Heart left ventricle (tissue), 16 donors: ENCODE measurements around the gene KIAA1217. TPM values are rescaled to one million over a fixed set of nuclear protein-coding genes. Genes with fewer than 3 reads are reported as not detected.
"Not testable (repeated sequence)": the region's sequence is repeated elsewhere in the genome, so short reads cannot be mapped to it uniquely, and the experiment has no call there.

Experiments used
- ATAC-seq, 4 donors: fragments of 200-7000 bp; cut with Tn5 transposase; one replicate each; pipeline ENCODE4 v1.9.1; 2020 to 2022; ENCODE audit warnings: moderate library complexity in 4 of 4, mild to moderate bottlenecking in 3 of 4, moderate number of reproducible peaks in 1 of 4
- DNase-seq, 5 donors: peaks; one replicate each; pipeline ENCODE4 v3.0.0-alpha.2; 2020
- H3K27ac ChIP-seq, 12 donors: fragments of 200-600 bp; sonication (generic) in 4 of 12; one replicate each; pipeline versions ENCODE4 v1.5.0 to v1.8.0; 2016 to 2022; ENCODE audit warnings: mild to moderate bottlenecking in 2 of 12
- H3K27me3 ChIP-seq, 9 donors: fragments of 200-600 bp; sonication (generic) in 2 of 9; one replicate each; pipeline versions ENCODE4 v1.5.1 to v1.8.0; 2016 to 2022; ENCODE audit warnings: mild to moderate bottlenecking in 3 of 9
- H3K36me3 ChIP-seq, 9 donors: fragments of 200-600 bp; sonication (generic) in 2 of 9; one replicate each; pipeline versions ENCODE4 v1.5.0 to v1.8.0; 2018 to 2022; ENCODE audit warnings: mild to moderate bottlenecking in 2 of 9
- H3K4me1 ChIP-seq, 12 donors: fragments of 200-600 bp; sonication (generic) in 4 of 12; one replicate each; pipeline versions ENCODE4 v1.5.0 to v1.8.0; 2016 to 2022; ENCODE audit warnings: mild to moderate bottlenecking in 3 of 12
- H3K4me3 ChIP-seq, 12 donors: fragments of 200-600 bp; sonication (generic) in 4 of 12; one replicate each; pipeline versions ENCODE4 v1.5.0 to v1.8.0; 2017 to 2022; ENCODE audit warnings: mild to moderate bottlenecking in 9 of 12, moderate library complexity in 4 of 12
- H3K9me3 ChIP-seq, 12 donors: fragments of 200-600 bp; sonication (generic) in 4 of 12; one replicate each; pipeline versions ENCODE4 v1.5.0 to v1.8.0; 2016 to 2022; ENCODE audit warnings: mild to moderate bottlenecking in 1 of 12
- CTCF ChIP-seq, 12 donors: fragments of 200-600 bp; sonication (generic) in 4 of 12; IDR thresholded peaks; one replicate each; pipeline versions ENCODE4 v1.5.0 to v1.8.0; 2018 to 2022; ENCODE audit warnings: antibody characterized with exemption in 12 of 12, mild to moderate bottlenecking in 5 of 12
- POLR2A ChIP-seq, 2 donors: fragments of 450-650 bp; IDR thresholded peaks; one replicate each; pipeline ENCODE4 v1.6.1; 2017; ENCODE audit warnings: antibody characterized with exemption in 2 of 2, mild to moderate bottlenecking in 2 of 2, moderate library complexity in 2 of 2
- WGBS, 4 donors: extraction: QIAGEN DNeasy Blood & Tissue Kit in 2 of 4; methylation state at CpG; one replicate each; pipeline versions ENCODE4 v1.1.5 to v1.1.7; 2013 to 2018; 5-methylcytosine and 5-hydroxymethylcytosine counted together
- intact Hi-C, 10 donors: fragments of 100-400 bp; cut with DNase I; formaldehyde crosslinking; loops; one replicate each; pipeline versions ENCODE4 v1.11.1 to v1.14.2; 2022
- polyA plus RNA-seq, 2 donors: library from polyadenylated mRNA; stranded (reverse); fragments of 200-250 nt; gene quantifications; one replicate each; pipeline ENCODE4 v1.2.3, GENCODE V29; 2013
- total RNA-seq, 9 donors: library from RNA; depleted of rRNA in 2 of 9; stranded (reverse); fragments of >200 nt in 2 of 9; fragmentation: NEBNext Ultra II Directional in 3 of 9; extraction: Animal tissue kit (Norgen Biotek cat#: 25700) in 3 of 9; gene quantifications; one replicate each; pipeline versions ENCODE4 v1.1.0 to v1.2.4, GENCODE V29; 2016 to 2023
- donor health status: ischemic (EF 13 %, LVEDD 7.1; RV severe dilation, severe dysfunction).
- donor health status: healthy with polysubstance abuse.
- donor health status: DM: no; HTN: yes; CAD: no.
- donor health status: DM: no; HTN: no; CAD: no.
- donor health status: ischemic (EF 25% LVEDD 6.9; RV normal size, moderate dysfunction).
- donor health status: ischemic (EF 25% LVEDD 5.7; RV mildly dilated, moderate dysfunction).
- donor health status: healthy.
- donor health status: DM: yes; HTN: yes; CAD: no.
- donor health status: ischemic (EF 35%, LVEDD 5.7; RV mildly dilated, moderate dysfunction).
- donor health status: nonischemic (EF 11% LVEDD 7.7; RV severe dilation, severe dysfunction).
- donor health status: DM: yes; HTN: yes; CAD: no.
- donor health status: PGD.
- donor health status: ischemic (EF 29% LVEDD 5.4; RV normal size, mild dysfunction).
- donor health status: nonischemic (EF 23%, LVEDD 6.1; RV moderate dilation, normal function).

Gene KIAA1217
- total and polyA plus RNA-seq, 11 donors: 12.7 to 66.7 (median 33.5) TPM

GRCh38 chr10:24480447-24480846 lies 271.5 kb downstream of the KIAA1217 start:
- no peak for TF ChIP-seq POLR2A (IDR thresholded peaks at IDR 0.05)
- Histone ChIP-seq H3K36me3 (peaks cover 0 to 24% (median 0%) of the 10 kb centered on the region in 9 donors), H3K27me3 (no peaks in the 10 kb centered on the region), H3K27ac (no peak overlapping the region), H3K4me3 (no peak overlapping the region), H3K9me3 (peaks cover 0 to 7% (median 0%) of the 10 kb centered on the region in 12 donors), H3K4me1 (peaks cover 0 to 18% (median 5%) of the 10 kb centered on the region in 12 donors)
- 90 to 99% (median 93%) methylated on average over 3 of the region's 3 CpGs for WGBS, 4 donors
- ATAC-seq (no peak), DNase-seq (no peak)
- intact Hi-C loops: no loop called here

DNA sequence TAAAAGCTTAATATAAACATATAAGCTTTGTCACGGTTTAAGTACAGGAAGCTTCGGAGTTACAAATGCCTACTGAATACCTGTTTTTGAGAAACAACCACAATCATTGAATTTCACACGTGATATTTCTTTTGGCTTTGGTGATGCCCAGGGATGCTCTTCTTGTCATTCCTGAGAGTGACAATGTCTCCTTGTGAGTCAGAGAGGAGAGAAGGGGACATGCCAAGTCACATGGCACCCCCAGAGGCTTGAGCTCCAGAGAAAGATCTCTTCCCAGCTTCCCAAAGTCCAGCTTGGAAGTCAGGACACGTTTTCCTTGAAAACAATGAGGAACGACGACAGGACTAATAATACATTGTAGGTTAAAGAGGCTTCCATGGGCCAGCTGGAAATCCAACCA lies 272.3 kb downstream of the KIAA1217 start:
- intact Hi-C loops: no loop called here
- Histone ChIP-seq H3K9me3 (no peaks in the 10 kb centered on the region), H3K4me1 (peaks cover 0 to 19% (median 5%) of the 10 kb centered on the region in 12 donors), H3K36me3 (peaks cover 0 to 25% (median 0%) of the 10 kb centered on the region in 9 donors), H3K27me3 (no peaks in the 10 kb centered on the region), H3K27ac (no peak overlapping the region), H3K4me3 (no peak overlapping the region)
- TF ChIP-seq POLR2A (IDR thresholded peaks at IDR 0.05) (no peak), CTCF (IDR thresholded peaks at IDR 0.05) (no peak)
- no peak for ATAC-seq
- DNase-seq: no peak
- WGBS, 4 donors: 78 to 89% (median 84%) methylated on average over 6 of the region's 6 CpGs

- H3K27ac ChIP-seq, H3K4me3 ChIP-seq, DNase-seq, H3K9me3 ChIP-seq, ATAC-seq, H3K27me3 ChIP-seq, intact Hi-C loops: not testable (repeated sequence)
- peaks cover 0 to 25% (median 6%) of the 10 kb centered on the region in 9 donors for H3K36me3 ChIP-seq
- peaks cover 0 to 19% (median 5%) of the 10 kb centered on the region in 12 donors for H3K4me1 ChIP-seq
These were observed 273.8 kb downstream of the KIAA1217 start for GRCh38 chr10:24482713-24483112.

GRCh38 chr10:24483701-24484100 lies 274.8 kb downstream of the KIAA1217 start:
- Histone ChIP-seq H3K36me3 (peaks cover 0 to 28% (median 6%) of the 10 kb centered on the region in 9 donors), H3K4me1 (peaks cover 0 to 19% (median 5%) of the 10 kb centered on the region in 12 donors), H3K9me3 (no peaks in the 10 kb centered on the region), H3K27ac (no peak overlapping the region), H3K27me3 (no peaks in the 10 kb centered on the region), H3K4me3 (no peak overlapping the region)
- TF ChIP-seq CTCF (IDR thresholded peaks at IDR 0.05) (no peak), POLR2A (IDR thresholded peaks at IDR 0.05) (no peak)
- ATAC-seq (peak in 3 of 4 donors; percentile 62 to 81 (median 72)), DNase-seq (peak in 1 of 5 donors; percentile 33)
- intact Hi-C loops: no loop called here
- WGBS, 4 donors: 52 to 70% (median 66%) methylated on average over 3 of the region's 3 CpGs

GRCh38 chr10:24484771-24485170 lies 275.8 kb downstream of the KIAA1217 start:
- no peaks in the 10 kb centered on the region for H3K27me3 ChIP-seq
- no peak for DNase-seq
- TF ChIP-seq CTCF (IDR thresholded peaks at IDR 0.05): no peak
- TF ChIP-seq POLR2A (IDR thresholded peaks at IDR 0.05): no peak
- H3K9me3 ChIP-seq: no peaks in the 10 kb centered on the region
- ATAC-seq: peak in 2 of 4 donors; percentile 42 to 53
- H3K4me3 ChIP-seq: no peak overlapping the region
- H3K36me3 ChIP-seq: peaks cover 0 to 33% (median 6%) of the 10 kb centered on the region in 9 donors
- H3K4me1 ChIP-seq: peaks cover 0 to 19% (median 5%) of the 10 kb centered on the region in 12 donors
- 87 to 96% (median 90%) methylated on average over 3 of the region's 3 CpGs for WGBS, 4 donors
- H3K27ac ChIP-seq: peak overlapping the region in 1 of 12 donors; percentile 2
- intact Hi-C loops: no loop called here
